CD4-positive, alpha-beta T cell treated with Interferon alpha-2 for 1 hour (primary cell): ENCODE measurements around the gene COMP.

Experiments used
- DNase-seq, 2 donors: peaks; one replicate each; pipeline ENCODE4 v3.0.0-alpha.2; 2020 to 2022

COMP gene

GRCh38 chr19:18803550-18804138 lies 12.5 kb upstream of the COMP start:
- no peak for DNase-seq

- no peak for DNase-seq
Measured at GRCh38 chr19:18802354-18802753, 11.2 kb upstream of the COMP start.

GRCh38 chr19:18800636-18801035 lies 9.5 kb upstream of the COMP start:
- no peak for DNase-seq

- no peak for DNase-seq
Measured at GRCh38 chr19:18800079-18800478, 9.0 kb upstream of the COMP start.

GRCh38 chr19:18799389-18799970 lies 8.4 kb upstream of the COMP start:
- no peak for DNase-seq

GRCh38 chr19:18798384-18799352 lies 7.6 kb upstream of the COMP start:
- DNase-seq = no peak

- DNase-seq = no peak
Measured at GRCh38 chr19:18796239-18796638, 5.1 kb upstream of the COMP start.

- no peak for DNase-seq
Measured at GRCh38 chr19:18795540-18795939, 4.4 kb upstream of the COMP start.

- DNase-seq = no peak
Measured at GRCh38 chr19:18794692-18795091, 3.6 kb upstream of the COMP start.

GRCh38 chr19:18794029-18794313 lies 2.9 kb upstream of the COMP start:
- DNase-seq = no peak

GRCh38 chr19:18793144-18794028 lies 2.3 kb upstream of the COMP start:
- DNase-seq = no peak

GRCh38 chr19:18792661-18793060 lies 1.6 kb upstream of the COMP start:
- DNase-seq = no peak

GRCh38 chr19:18791315-18791678 lies 192 bp upstream of the COMP start:
- DNase-seq = no peak

- peak; percentile 40 to 44 for DNase-seq
Measured at GRCh38 chr19:18789883-18790565, 1.1 kb downstream of the COMP start.

GRCh38 chr19:18789422-18789869 lies 1.7 kb downstream of the COMP start:
- DNase-seq = no peak

- no peak for DNase-seq
Measured at GRCh38 chr19:18788529-18789421, 2.3 kb downstream of the COMP start.

GRCh38 chr19:18785179-18786124 lies 5.7 kb downstream of the COMP start:
- peak; percentile 71 to 72 for DNase-seq

- no peak for DNase-seq
Measured at GRCh38 chr19:18784786-18785120, 6.4 kb downstream of the COMP start.

GRCh38 chr19:18783958-18784785 lies 6.9 kb downstream of the COMP start:
- no peak for DNase-seq
